Germinal center (tissue), 1 donor: Measurements from ENCODE around the gene MYH3.
"Not testable (repeated sequence)": the region's sequence is repeated elsewhere in the genome, so short reads cannot be mapped to it uniquely, and the experiment has no call there.

Source experiments
- DNase-seq: peaks from one replicate; pipeline ENCODE4 v3.0.0; 2012; ENCODE audit warnings: mixed read lengths, low spot score

Gene MYH3

DNA sequence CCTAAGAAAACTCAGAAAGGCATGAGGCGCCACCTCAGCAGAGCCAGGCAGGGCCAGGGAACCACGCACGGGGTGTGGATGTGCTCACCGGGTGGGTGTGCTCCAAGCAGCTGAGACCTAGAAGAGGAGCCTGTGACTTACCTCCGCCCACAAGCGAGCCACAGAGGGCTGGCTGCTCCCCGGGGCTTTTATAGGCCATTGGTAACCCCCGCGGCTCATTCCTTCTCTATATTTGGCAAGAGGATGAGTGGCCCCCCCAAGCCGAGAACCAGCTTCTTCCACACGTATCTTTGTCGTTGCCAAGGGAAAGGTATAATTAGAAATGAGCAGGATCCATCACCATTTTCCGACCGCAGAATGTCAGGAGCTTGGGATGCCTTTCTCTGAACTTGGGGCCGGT is at the start of gene MYH3:
Gene MYH3, minus strand, starts transcription at position 162 of the 400 bp plus-strand sequence. CDS start 2,245 bp downstream, outside the sequence.
- DNase-seq: no peak

GRCh38 chr17:10705727-10706126 is 48.6 kb upstream of the MYH3 start:
- DNase-seq: no peak

- no peak for DNase-seq
These were observed 45.5 kb upstream of the MYH3 start for GRCh38 chr17:10702574-10702973.

- DNase-seq: peak; percentile 6
These were observed 42.7 kb upstream of the MYH3 start for GRCh38 chr17:10699856-10700255.

GRCh38 chr17:10698096-10698818 is 41.1 kb upstream of the MYH3 start:
- peak; percentile 11 for DNase-seq

DNA sequence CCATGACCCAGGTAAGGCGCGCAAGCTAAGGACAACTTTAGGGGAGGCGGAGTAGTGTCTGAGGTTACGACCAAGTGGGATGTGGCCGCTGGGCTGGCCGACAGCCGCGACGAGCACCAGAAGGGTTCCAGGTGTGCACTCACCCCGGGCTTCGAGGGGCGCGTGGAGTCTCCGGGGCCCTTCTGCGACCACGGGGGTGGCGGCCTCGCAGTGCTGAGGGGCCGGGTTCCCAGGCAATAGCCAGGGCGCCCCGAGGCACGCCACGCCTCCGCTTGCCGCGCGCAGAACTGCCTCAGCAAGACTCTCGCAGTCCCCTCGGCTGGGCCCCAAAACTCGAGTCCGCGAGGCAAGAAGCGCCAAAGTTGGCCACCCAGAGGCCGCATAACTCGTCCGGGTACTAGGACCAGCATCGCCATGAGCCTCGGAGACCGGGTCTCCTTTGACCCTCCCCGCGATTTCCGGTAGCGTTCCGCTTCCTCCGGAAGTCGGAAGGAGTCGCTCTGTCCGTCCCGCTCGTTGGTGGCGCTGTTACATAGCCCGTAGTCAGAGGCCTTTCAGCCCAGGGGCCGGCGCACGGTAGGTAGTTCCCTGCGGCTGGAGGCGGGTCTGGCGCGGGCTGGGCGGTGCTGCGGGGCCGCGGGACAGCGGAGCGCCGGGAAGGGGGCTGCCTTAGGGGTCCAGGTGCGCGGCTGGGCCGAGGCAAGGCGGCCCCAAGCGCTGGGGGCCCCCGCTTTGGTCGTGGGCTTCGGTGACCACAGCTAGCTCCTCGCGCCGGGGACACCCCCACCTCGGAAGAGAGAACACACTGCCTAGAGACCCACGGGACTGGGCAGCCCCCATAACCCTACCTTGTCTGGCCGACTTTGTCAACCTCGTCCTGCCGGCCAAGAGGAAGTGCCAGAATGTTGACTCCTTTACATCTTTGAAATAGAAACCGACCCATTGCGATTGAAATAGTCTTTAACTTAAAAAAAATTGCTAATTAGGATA is 40.3 kb upstream of the MYH3 start, which contains the start of the genes ADPRM and SCO1:
Gene ADPRM, plus strand, starts transcription at position 503 of the 990 bp plus-strand sequence. CDS start 7,333 bp downstream, outside the sequence.
Gene SCO1, minus strand, starts transcription at position 442 of the 990 bp plus-strand sequence. Its CDS starts 26 bp downstream, at position 416.
- DNase-seq: peak; percentile 88

- not testable (repeated sequence) for DNase-seq
These were observed 38.8 kb upstream of the MYH3 start for GRCh38 chr17:10695875-10696407.

DNA sequence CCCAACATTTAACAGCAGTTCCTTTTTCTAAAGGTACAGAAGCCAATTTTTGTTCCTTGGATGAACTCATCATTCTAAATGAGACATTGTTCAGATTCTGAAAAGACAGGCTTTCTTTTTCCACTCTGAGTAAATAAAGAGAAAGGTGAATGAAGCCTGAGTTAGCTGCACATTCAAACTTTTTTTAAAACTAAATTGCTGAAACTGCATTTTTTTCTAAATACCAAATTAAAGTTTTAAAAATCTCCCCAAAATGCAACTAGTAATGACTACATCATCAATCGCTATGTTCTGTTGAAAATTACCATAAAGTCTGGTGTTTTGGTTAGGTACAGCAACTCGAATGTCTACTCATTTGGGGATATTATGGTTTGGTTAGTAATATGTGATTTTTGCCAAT is 30.4 kb upstream of the MYH3 start:
- no peak for DNase-seq

- DNase-seq: peak; percentile 8
These were observed 26.7 kb upstream of the MYH3 start for GRCh38 chr17:10683853-10684252.

DNA sequence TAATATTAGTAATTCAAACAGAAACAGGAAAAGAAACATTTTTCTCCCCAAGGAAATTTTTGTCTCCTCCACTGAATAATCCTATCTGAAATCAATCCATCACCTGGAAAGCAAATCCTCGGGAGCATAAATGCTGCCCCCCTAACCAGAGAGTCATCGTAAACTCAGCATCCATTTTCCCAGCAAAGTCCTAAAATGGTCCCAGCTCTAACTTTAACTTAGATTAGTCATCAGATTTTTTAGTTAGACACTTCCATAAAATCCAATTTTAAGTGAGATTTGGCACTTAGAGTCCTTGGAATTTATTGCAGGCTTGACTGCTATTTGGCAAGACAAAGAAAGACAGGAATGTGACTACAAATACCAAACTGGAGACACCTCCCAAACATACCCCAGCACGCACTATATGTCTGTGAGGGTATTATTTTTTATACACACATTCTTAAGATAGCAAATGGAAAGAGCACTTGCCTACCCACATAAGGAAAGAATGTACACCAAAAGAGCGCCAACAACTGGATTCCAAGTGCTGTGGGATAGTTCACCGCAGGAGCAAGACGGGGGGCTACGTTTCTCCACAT is 24.8 kb upstream of the MYH3 start:
- DNase-seq: no peak

GRCh38 chr17:10674704-10675103 is 17.6 kb upstream of the MYH3 start:
- no peak for DNase-seq

DNA sequence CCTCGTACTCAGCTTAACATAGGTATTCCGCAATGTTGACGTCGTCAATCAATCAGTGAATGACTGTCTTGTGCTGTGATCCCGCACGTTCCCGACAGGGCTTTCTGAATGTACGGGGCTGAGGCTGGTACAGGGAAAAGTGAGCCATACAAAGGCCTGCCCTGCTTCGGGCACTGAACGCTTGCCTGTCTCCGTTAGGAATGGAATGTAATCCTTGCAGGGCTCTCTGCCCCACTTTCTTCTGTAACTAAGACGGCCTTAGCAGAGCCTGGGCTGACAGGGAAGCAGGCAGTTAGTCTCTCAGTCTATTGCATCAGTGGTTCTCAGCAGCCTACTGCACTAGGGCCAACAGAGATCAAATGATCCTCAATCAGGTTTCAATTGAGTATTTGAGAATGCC is 16.2 kb upstream of the MYH3 start:
- no peak for DNase-seq

GRCh38 chr17:10668775-10669174 is 11.7 kb upstream of the MYH3 start:
- DNase-seq: no peak

DNA sequence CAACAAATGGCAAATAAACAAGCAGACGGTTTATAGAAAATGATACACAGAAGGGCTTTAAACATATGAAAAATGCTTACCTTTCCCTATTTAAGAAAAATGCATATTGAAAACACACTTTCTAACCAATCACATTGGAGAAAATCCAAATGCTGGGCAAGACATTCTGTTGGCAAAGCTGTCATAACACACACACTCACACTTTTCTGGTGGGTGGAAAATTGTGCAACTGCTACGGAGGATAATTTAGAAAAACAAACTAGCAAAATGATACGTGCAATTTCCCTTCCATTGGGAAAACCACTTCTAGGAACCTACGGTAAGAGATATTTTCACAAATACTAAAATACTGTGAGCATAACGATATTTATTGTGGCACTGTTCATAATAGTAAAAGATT is 9.8 kb upstream of the MYH3 start:
- DNase-seq: no peak

- no peak for DNase-seq
These were observed 7.5 kb upstream of the MYH3 start for GRCh38 chr17:10664571-10664970.

- DNase-seq: no peak
These were observed 6.1 kb upstream of the MYH3 start for GRCh38 chr17:10663231-10663630.

GRCh38 chr17:10661437-10661836 is 4.3 kb upstream of the MYH3 start:
- DNase-seq: no peak

GRCh38 chr17:10657879-10658278 is 770 bp upstream of the MYH3 start:
- no peak for DNase-seq

GRCh38 chr17:10653987-10654386 is 3.1 kb downstream of the MYH3 start:
- no peak for DNase-seq

DNA sequence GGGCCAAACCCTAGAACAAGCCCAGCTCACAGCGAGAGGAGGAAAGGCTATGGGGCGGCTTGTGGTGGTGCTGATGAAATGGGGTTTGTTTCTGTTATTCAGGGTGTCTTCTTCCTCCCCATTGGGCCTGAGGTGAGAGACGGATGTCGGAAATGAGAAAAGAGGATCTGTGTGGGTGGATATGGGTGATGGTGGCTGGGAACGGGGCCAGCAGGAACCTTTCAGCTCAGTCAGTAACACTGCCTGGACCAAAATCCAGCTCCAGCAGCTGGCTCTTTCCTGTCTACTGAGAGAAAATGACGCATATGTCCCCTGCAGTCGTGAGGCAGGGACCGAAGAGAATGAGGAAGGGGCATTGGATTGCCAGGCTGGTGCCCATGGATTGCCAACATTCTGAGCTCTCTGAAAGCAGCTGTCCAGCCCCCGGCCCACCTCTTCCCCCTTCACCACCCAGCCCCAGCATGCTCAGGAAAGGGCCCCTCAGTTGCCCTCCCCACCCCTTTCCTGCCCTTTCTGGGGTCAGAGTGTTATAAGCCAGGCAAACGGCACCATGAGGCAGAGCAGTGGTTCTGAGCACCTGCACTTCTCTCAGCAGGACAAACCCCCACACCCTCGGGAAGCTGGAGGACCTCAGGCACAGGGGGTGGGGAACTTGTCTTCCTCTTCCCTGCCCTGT is 4.0 kb downstream of the MYH3 start:
- DNase-seq: no peak

- no peak for DNase-seq
These were observed 5.2 kb downstream of the MYH3 start for GRCh38 chr17:10651927-10652326.

DNA sequence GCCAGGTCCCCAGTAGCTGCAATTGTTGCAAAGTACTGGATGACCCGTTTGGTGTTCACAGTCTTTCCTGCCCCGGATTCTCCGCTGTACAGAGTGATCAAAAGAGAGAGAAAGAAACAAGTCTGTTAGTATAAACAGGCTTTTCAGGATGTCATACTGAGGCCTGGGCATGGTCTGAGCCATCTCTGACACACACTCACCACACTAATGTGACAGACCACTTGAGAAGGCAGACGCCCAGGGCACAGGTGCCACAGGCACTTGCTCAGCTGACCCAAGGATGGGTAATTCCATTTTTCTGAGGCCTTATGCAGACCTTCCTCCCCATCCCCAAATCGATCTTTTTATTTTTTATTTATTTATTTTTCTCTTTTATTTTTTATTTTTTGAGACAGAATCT is 7.5 kb downstream of the MYH3 start:
- DNase-seq: no peak
